Bladder microvascular endothelial cell (primary cell): ENCODE data around the gene CLTC. TPM values are rescaled to one million over a fixed set of nuclear protein-coding genes. Genes with fewer than 3 reads are reported as not detected.

Experiments
- total RNA-seq: library from RNA; depleted of rRNA; stranded (reverse); fragments of >200 nt; gene quantifications from 2 replicates; pipeline ENCODE4 v1.2.3, GENCODE V29; 2014

Gene CLTC
- total RNA-seq, result 262 and 686 TPM in 2 replicates

DNA sequence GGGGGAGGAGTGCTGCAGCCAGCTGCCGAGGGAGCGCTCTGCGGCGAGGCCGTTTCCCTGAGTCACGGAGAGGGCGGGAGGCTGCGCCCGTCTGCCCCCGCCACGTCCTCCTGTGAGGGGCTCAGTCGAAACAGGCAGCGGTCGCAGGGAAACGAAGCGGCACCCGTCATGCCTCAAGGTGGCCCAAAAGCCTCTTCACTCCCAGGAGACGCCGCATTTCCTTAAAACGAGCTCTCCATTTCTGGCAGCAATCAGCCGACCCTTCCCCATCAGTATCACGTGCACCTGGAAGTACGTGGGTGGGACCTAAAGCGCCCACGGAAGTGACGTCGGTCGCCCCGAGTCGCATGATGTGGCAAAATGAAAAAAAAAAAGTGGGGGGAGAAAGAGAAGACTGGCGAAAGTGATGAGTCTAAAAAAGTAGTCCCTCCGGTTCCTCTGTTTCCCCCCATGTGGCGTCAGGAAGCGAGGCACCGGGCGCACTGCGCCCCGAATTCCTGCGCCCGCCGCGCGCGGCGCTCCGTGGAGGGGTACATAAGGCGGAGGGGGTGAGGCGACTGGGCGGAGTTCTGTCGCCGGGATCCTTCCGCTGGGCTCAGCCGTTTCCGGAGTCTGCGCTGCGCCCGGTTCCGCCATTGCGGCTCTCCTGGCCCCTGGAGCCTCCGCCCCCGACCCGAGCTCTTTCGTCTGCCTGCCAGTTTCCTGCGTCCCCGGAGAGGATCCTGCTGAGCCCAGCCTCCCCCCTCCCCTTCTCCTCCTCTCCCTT lies at the start of gene CLTC:
CLTC (plus strand) TSS at position 598 of the 766 bp plus-strand sequence. CDS start 237 bp downstream, outside the sequence.

DNA sequence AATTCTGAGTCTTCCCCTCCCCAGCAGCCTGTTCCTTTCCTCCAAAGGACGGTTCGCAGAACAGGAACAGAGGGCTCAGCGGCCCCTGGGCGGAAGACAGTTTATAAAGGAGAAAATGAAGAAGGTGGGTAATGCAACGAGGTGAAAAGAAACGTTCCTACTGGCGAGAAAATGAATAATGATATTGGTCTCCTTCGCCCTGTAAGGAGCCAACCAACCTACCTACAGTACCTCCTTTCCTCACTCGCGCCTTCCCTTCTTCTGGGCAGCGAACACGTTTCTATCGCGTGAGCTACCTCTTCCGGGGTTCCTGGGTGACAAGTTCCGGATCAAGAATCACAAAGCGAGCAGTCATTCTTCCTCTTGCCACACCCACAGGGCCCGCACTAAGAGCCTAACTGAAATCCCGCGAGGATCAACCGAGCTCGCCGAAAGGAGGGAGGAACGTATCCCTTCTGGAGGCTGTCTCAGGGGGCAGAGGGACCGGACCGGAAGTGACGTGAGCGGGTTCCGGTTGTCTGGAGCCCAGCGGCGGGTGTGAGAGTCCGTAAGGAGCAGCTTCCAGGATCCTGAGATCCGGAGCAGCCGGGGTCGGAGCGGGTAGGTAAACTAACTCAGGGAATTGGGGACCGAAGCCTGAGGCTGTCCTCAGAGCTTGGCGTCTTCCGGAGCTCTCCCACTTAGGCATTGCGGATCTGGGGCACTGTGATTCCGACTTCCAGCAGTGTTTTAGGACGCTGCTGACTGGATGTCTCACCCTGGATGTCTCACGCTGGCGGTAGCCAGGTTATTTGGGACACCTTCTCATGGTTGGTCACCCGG lies 87.7 kb downstream of the CLTC start, which contains the start of the genes PTRH2 and VMP1:
PTRH2 (minus strand) TSS at position 282 of the 822 bp plus-strand sequence. CDS start 9,452 bp downstream, outside the sequence.
VMP1 (plus strand) TSS at position 506 of the 822 bp plus-strand sequence. CDS start 23,793 bp downstream, outside the sequence.

Other genes starting within 250 kb of the CLTC start
- 43.4 and 48.0 TPM in 2 replicates for gene DHX40, start 54.3 kb upstream of the CLTC start, total RNA-seq
- 19.6 and 29.6 TPM in 2 replicates for gene PTRH2, start 87.5 kb downstream of the CLTC start, total RNA-seq
- 87.3 and 287 TPM in 2 replicates for gene VMP1, start 87.8 kb downstream of the CLTC start, total RNA-seq